ENCODE measurements around the gene CLDN22. TPM values are rescaled to one million over a fixed set of nuclear protein-coding genes. Genes with fewer than 3 reads are reported as not detected.

CLDN22 gene
- total and polyA plus RNA-seq, 2 of the 8 experiments (the other 6 are each of a cell fraction or from before 2014, with no cell fraction given), result not detected

- no peaks in the 10 kb centered on the region for H3K27me3 ChIP-seq (replicated peaks in 1 of 4; ENCODE audit: control insufficient read depth in 3 of 4, extremely low read depth in 1 of 4, insufficient read depth in 3 of 4, low read length in 3 of 4)
- H4K5ac ChIP-seq (ENCODE audit: insufficient read length, low read depth, low read length), result no peak overlapping the region
- H3K4me3 ChIP-seq (ENCODE audit: extremely low read depth in 1 of 4, insufficient read depth in 2 of 4, low read depth in 3 of 4, low read length in 4 of 4), result no peak overlapping the region
- H3K9me3 ChIP-seq (ENCODE audit: insufficient read depth in 2 of 2, low read depth in 1 of 2, low read length in 1 of 2), result no peaks in the 10 kb centered on the region
- FAIRE-seq, result no peak
- POLR2A ChIA-PET (ENCODE audit: partially characterized antibody), result interaction anchor here (0.6 kb wide), 1 partner anchor 344 kb away, joined by 3 read pairs; no protein-coding TSS in a partner anchor
- H3K36me3 ChIP-seq (ENCODE audit: control insufficient read depth in 2 of 4, insufficient read depth in 4 of 4, low read length in 3 of 4), result peaks cover 0 to 30% (median 18%) of the 10 kb centered on the region in 4 experiments; a peak in 6 of 8 replicates
- no peak overlapping the region for H2BK15ac ChIP-seq (ENCODE audit: low read length)
- 79% methylated on average over 5 of the region's 5 CpGs; no CpG with 5 or more reads in 1 of the 2 experiments for WGBS, 2 experiments (ENCODE audit: extremely low coverage in 1 of 2, insufficient coverage in 1 of 2, insufficient read length in 1 of 2, insufficient replicate concordance in 2 of 2, low coverage in 1 of 2, low lambda C conversion rate in 2 of 2, missing lambda C conversion rate in 1 of 2)
- H3K79me2 ChIP-seq (ENCODE audit: control insufficient read depth in 1 of 2, insufficient read depth in 2 of 2, low read length in 2 of 2), result no peaks in the 10 kb centered on the region
- no peaks in the 10 kb centered on the region for H4K20me1 ChIP-seq (replicated peaks in 1 of 2; ENCODE audit: control insufficient read depth in 1 of 2, insufficient read depth in 2 of 2, low read length in 2 of 2)
- H2BK120ac ChIP-seq (replicated peaks; ENCODE audit: low read depth, low read length), result no peak overlapping the region
- no peak overlapping the region for H2AK5ac ChIP-seq (ENCODE audit: low read depth, low read length)
- no peak overlapping the region for H3K14ac ChIP-seq (ENCODE audit: insufficient read length)
- H3K79me1 ChIP-seq (ENCODE audit: low read depth, low read length), result no peaks in the 10 kb centered on the region
- no peak overlapping the region for H3K9ac ChIP-seq (replicated peaks in 1 of 4; ENCODE audit: extremely low read depth in 1 of 4, low read depth in 3 of 4, low read length in 3 of 4)
- H3K56ac ChIP-seq (replicated peaks; ENCODE audit: insufficient read length, low read depth, low read length), result no peak overlapping the region
- no peak overlapping the region for H2BK5ac ChIP-seq (ENCODE audit: low read depth, low read length)
- H3K4ac ChIP-seq (replicated peaks; ENCODE audit: insufficient read length, low read depth, low read length), result no peak overlapping the region
- H3K23me2 ChIP-seq (ENCODE audit: low read depth, low read length), result no peaks in the 10 kb centered on the region
- H3K18ac ChIP-seq (ENCODE audit: extremely low read depth, low read length), result no peak overlapping the region
- no peak overlapping the region for H3K27ac ChIP-seq (ENCODE audit: low read depth, low read length)
- CTCF ChIA-PET (ENCODE audit: partially characterized antibody), result interaction anchor here (0.5 to 1.3 kb wide), 5 partner anchors 39 to 362 kb away, joined by 3 read pairs; no protein-coding TSS in a partner anchor
- no peak overlapping the region for H2AFZ ChIP-seq (ENCODE audit: low read length)
- no peak overlapping the region for H2BK20ac ChIP-seq (ENCODE audit: low read length)
- H2BK12ac ChIP-seq (ENCODE audit: low read depth, low read length), result no peak overlapping the region
- H4K91ac ChIP-seq (replicated peaks; ENCODE audit: insufficient read length, low read length), result no peak overlapping the region
- no peak for DNase-seq (ENCODE audit: low read depth in 1 of 2, low spot score in 2 of 2)
- no peak overlapping the region for H4K8ac ChIP-seq (ENCODE audit: extremely low read depth, insufficient read depth, low read length)
- H3K23ac ChIP-seq (ENCODE audit: insufficient read length), result no peak overlapping the region
- no peaks in the 10 kb centered on the region for H3K4me1 ChIP-seq (replicated peaks in 1 of 4; ENCODE audit: control insufficient read depth in 3 of 4, insufficient read depth in 4 of 4, low read length in 3 of 4)
- no peak overlapping the region for H3K4me2 ChIP-seq (ENCODE audit: insufficient read depth in 1 of 2, low read depth in 2 of 2, low read length in 2 of 2)
- no peak for TF ChIP-seq POU5F1 (IDR thresholded peaks at IDR 0.05; ENCODE audit: low read depth, low read length)
- no peak for TF ChIP-seq POLR2A (IDR thresholded peaks at IDR 0.05; ENCODE audit: control extremely low read depth in 1 of 2, low read depth in 2 of 2, low read length in 2 of 2)
- no peak for TF ChIP-seq TEAD4 (IDR thresholded peaks at IDR 0.05; ENCODE audit: low read depth, low read length)
- no peak for TF ChIP-seq CBX8 (IDR thresholded peaks at IDR 0.05; ENCODE audit: borderline replicate concordance, low read depth, low read length)
- TF ChIP-seq ZNF274 (IDR thresholded peaks at IDR 0.05; ENCODE audit: borderline replicate concordance, extremely low read depth, low read length), result no peak
- no peak for TF ChIP-seq NRF1 (IDR thresholded peaks at IDR 0.05; ENCODE audit: low read depth, low read length)
- TF ChIP-seq YY1 (IDR thresholded peaks at IDR 0.05; ENCODE audit: low read depth, low read length), result no peak
- TF ChIP-seq SIN3A (conservative IDR thresholded peaks at IDR 0.05 in 1 of 2, IDR thresholded peaks at IDR 0.05 in 1 of 2; ENCODE audit: low read depth in 1 of 2, low read length in 2 of 2), result no peak
- TF ChIP-seq KDM1A (IDR thresholded peaks at IDR 0.05; ENCODE audit: borderline replicate concordance, low read length), result no peak
- no peak for TF ChIP-seq RBBP5 (IDR thresholded peaks at IDR 0.05; ENCODE audit: borderline replicate concordance, low read depth, low read length)
- no peak for TF ChIP-seq SP2 (IDR thresholded peaks at IDR 0.05; ENCODE audit: low read length)
- TF ChIP-seq EZH2 (IDR thresholded peaks at IDR 0.05; ENCODE audit: low read depth, low read length, severe bottlenecking), result no peak
- no peak for TF ChIP-seq SP1 (IDR thresholded peaks at IDR 0.05; ENCODE audit: low read depth, low read length)
- TF ChIP-seq TAF7 (optimal IDR thresholded peaks at IDR 0.05; ENCODE audit: borderline replicate concordance, low read depth, low read length), result no peak
- TF ChIP-seq SIX5 (IDR thresholded peaks at IDR 0.05; ENCODE audit: low read depth, low read length), result no peak
- TF ChIP-seq EGR1 (IDR thresholded peaks at IDR 0.05; ENCODE audit: borderline replicate concordance, low read depth, low read length), result no peak
Observed at GRCh38 chr4:183300655-183301054, 19.4 kb downstream of the CLDN22 start.

Data from H1 (cell line).